Measurements from ENCODE around the gene LACTBL1.

DNA sequence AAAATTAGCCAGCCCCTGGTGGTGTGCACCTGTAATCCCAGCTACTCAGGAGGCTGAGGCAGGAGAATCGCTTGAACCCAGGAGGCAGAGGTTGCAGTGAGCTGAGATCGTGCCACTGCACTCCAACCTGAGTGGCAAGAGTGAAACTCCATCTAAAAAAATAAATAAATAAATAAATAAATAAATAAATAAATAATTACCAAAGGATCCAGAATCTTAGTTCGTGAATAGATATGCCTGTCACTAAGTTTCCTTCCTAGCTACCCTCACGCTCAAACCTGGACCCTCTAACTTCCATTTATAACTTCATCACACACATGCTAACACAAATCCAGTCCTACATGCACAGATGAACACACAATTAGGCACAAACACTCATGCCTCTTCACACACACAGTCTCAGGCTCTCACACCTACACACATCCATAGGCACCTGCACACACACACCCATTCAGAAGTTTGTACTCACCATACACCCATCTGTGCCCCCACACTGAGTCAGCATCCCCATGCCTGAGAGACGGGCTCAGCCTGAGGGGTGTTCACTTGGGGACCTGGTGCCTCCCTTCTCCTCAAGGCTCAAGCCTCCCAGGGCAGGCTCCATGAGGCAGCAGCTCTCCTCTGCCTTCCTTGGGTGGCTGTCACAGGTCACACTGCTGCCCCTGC lies 61.5 kb downstream of the LACTBL1 start:
- TF ChIP-seq, protein P1, sequence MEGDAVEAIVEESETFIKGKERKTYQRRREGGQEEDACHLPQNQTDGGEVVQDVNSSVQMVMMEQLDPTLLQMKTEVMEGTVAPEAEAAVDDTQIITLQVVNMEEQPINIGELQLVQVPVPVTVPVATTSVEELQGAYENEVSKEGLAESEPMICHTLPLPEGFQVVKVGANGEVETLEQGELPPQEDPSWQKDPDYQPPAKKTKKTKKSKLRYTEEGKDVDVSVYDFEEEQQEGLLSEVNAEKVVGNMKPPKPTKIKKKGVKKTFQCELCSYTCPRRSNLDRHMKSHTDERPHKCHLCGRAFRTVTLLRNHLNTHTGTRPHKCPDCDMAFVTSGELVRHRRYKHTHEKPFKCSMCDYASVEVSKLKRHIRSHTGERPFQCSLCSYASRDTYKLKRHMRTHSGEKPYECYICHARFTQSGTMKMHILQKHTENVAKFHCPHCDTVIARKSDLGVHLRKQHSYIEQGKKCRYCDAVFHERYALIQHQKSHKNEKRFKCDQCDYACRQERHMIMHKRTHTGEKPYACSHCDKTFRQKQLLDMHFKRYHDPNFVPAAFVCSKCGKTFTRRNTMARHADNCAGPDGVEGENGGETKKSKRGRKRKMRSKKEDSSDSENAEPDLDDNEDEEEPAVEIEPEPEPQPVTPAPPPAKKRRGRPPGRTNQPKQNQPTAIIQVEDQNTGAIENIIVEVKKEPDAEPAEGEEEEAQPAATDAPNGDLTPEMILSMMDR (conservative IDR thresholded peaks at IDR 0.05; ENCODE audit: low read depth, low read length), result no peak
- no peak for TF ChIP-seq RAD21 (IDR thresholded peaks at IDR 0.05; ENCODE audit: low read length)
- TF ChIP-seq POLR2A (IDR thresholded peaks at IDR 0.05; ENCODE audit: low read depth, low read length), result no peak
- no peak for TF ChIP-seq MXI1 (IDR thresholded peaks at IDR 0.05; ENCODE audit: borderline replicate concordance, low read depth, low read length)
